Transverse colon (tissue), 4 donors: ENCODE measurements around the gene ATP2B1. TPM values are rescaled to one million over a fixed set of nuclear protein-coding genes. Genes with fewer than 3 reads are reported as not detected.

Source experiments
- DNase-seq: peaks from one replicate; pipeline ENCODE4 v3.0.0-alpha.2; 2019
- H3K27ac ChIP-seq, 4 donors: fragments of 200-600 bp; sonication (generic); 2 replicates each; pipeline ENCODE4 v1.5.1; 2016 to 2018; ENCODE audit warnings: inconsistent platforms in 4 of 4
- H3K27me3 ChIP-seq: fragments of 200-600 bp; sonication (generic); 2 replicates; pipeline ENCODE4 v1.5.1; 2017; ENCODE audit warnings: inconsistent platforms
- H3K36me3 ChIP-seq, 4 donors: fragments of 200-600 bp; sonication (generic); 2 replicates each; pipeline ENCODE4 v1.5.1; 2017 to 2019; ENCODE audit warnings: inconsistent platforms in 4 of 4
- H3K4me1 ChIP-seq, 4 donors: fragments of 200-600 bp; sonication (generic); 2 replicates each; pipeline ENCODE4 v1.5.1; 2017 to 2020; ENCODE audit warnings: inconsistent platforms in 4 of 4
- H3K4me3 ChIP-seq, 4 donors: fragments of 200-600 bp; sonication (generic); 1 replicate in 1 of 4; 2 replicates in 3 of 4; pipeline versions ENCODE4 v1.5.1 to v1.6.1; 2017 to 2019; ENCODE audit warnings: inconsistent platforms in 4 of 4
- H3K9me3 ChIP-seq, 2 donors: fragments of 200-600 bp; sonication (generic); 2 replicates each; pipeline ENCODE4 v1.5.1; 2017 to 2019; ENCODE audit warnings: inconsistent platforms in 2 of 2
- CTCF ChIP-seq, 5 experiments: fragments of 200-600 bp in 3 of 5; fragments of 450-650 bp in 2 of 5; sonication (generic) in 3 of 5; IDR thresholded peaks; 1 replicate in 2 of 5; 2 replicates in 3 of 5; pipeline ENCODE4 v1.5.1; 2016 to 2017; ENCODE audit warnings: antibody characterized with exemption in 5 of 5, inconsistent platforms in 3 of 5, mild to moderate bottlenecking in 2 of 5, moderate library complexity in 1 of 5
- EP300 ChIP-seq: sonication (generic); formaldehyde crosslinking; IDR thresholded peaks from one replicate; pipeline ENCODE4 v1.6.1; 2017; ENCODE audit warnings: antibody characterized with exemption, low read depth
- POLR2A ChIP-seq: fragments of 450-650 bp; IDR thresholded peaks from one replicate; pipeline ENCODE4 v1.6.1; 2016; ENCODE audit warnings: antibody characterized with exemption, mild to moderate bottlenecking, moderate library complexity
- POLR2AphosphoS5 ChIP-seq, 3 donors: sonication (generic); formaldehyde crosslinking; IDR thresholded peaks; one replicate each; pipeline ENCODE4 v1.6.1; 2016; ENCODE audit warnings: antibody characterized with exemption in 3 of 3
- WGBS, 2 donors: methylation state at CpG; one replicate each; pipeline ENCODE4 v1.1.5; 2018; ENCODE audit warnings: low coverage in 1 of 2; 5-methylcytosine and 5-hydroxymethylcytosine counted together
- in situ Hi-C, 4 donors: fragments of 200-750 bp; cut with MboI; loops; one replicate each; pipeline versions ENCODE4 v1.15.0 to v1.15.1; 2017; ENCODE audit warnings: low sequenced_read_pairs in 3 of 4, low pct_ligation_motif_present in 1 of 4, low pct_unique_long_range_greater_than_20kb in 1 of 4
- intact Hi-C: fragments of 100-400 bp; cut with DNase I; formaldehyde crosslinking; loops from one replicate; pipeline ENCODE4 v1.15.1; 2023; ENCODE audit warnings: low total_unique reads
- total RNA-seq, 4 donors: library from RNA; depleted of rRNA; stranded (reverse); fragments of >200 nt; gene quantifications; one replicate each; pipeline ENCODE4 v1.1.0, GENCODE V29; 2016

ATP2B1 gene
- total RNA-seq, 4 donors from 2014 or later, result 52.7 to 235 (median 104) TPM

- WGBS, 2 donors, result 73 to 86% methylated on average over 1 of the region's 1 CpG
- no peak overlapping the region for H3K4me3 ChIP-seq
Measured at GRCh38 chr12:89690925-89691324, 17.7 kb downstream of the ATP2B1 start.

GRCh38 chr12:89689306-89689705 lies 19.3 kb downstream of the ATP2B1 start:
- 95 to 96% methylated on average over 3 of the region's 3 CpGs for WGBS, 2 donors
- H3K9me3 ChIP-seq, result no peaks in the 10 kb centered on the region
- TF ChIP-seq CTCF (IDR thresholded peaks at IDR 0.05) (no peak), POLR2AphosphoS5 (IDR thresholded peaks at IDR 0.05) (no peak), POLR2A (no peak), EP300 (no peak)
- intact Hi-C loops, result no loop called here
- H3K27me3 ChIP-seq, result no peaks in the 10 kb centered on the region
- no peak overlapping the region for H3K4me3 ChIP-seq
- no peak for DNase-seq
- H3K27ac ChIP-seq, result no peak overlapping the region
- H3K4me1 ChIP-seq, result peaks cover 3 to 44% (median 18%) of the 10 kb centered on the region in 4 donors
- in situ Hi-C loops, result no loop called here
- H3K36me3 ChIP-seq, result no peaks in the 10 kb centered on the region

More at GRCh38 chr12:89690925-89691324, 17.7 kb downstream of the ATP2B1 start:
- in situ Hi-C loops (no loop called here), intact Hi-C loops (no loop called here)
- Histone ChIP-seq H3K36me3 (no peaks in the 10 kb centered on the region), H3K27me3 (no peaks in the 10 kb centered on the region), H3K27ac (no peak overlapping the region), H3K9me3 (no peaks in the 10 kb centered on the region), H3K4me1 (peaks cover 14 to 59% (median 22%) of the 10 kb centered on the region in 4 donors)
- no peak for DNase-seq
- TF ChIP-seq CTCF (IDR thresholded peaks at IDR 0.05) (no peak), POLR2A (no peak), EP300 (no peak)

GRCh38 chr12:89686311-89686710 lies 22.3 kb downstream of the ATP2B1 start:
- H3K4me3 ChIP-seq, result no peak overlapping the region
- in situ Hi-C loops, result no loop called here
- H3K27me3 ChIP-seq, result no peaks in the 10 kb centered on the region
- peaks cover 8 to 15% of the 10 kb centered on the region in 2 donors for H3K9me3 ChIP-seq
- intact Hi-C loops, result no loop called here
- DNase-seq, result no peak
- TF ChIP-seq CTCF (IDR thresholded peaks at IDR 0.05), result no peak
- TF ChIP-seq POLR2A, result no peak
- TF ChIP-seq EP300, result no peak
- no peak for TF ChIP-seq POLR2AphosphoS5 (IDR thresholded peaks at IDR 0.05)
- H3K36me3 ChIP-seq, result no peaks in the 10 kb centered on the region
- H3K27ac ChIP-seq, result no peak overlapping the region
- WGBS, 2 donors, result 95 to 97% methylated on average over 2 of the region's 2 CpGs
- peaks cover 0 to 32% (median 13%) of the 10 kb centered on the region in 4 donors for H3K4me1 ChIP-seq

DNA sequence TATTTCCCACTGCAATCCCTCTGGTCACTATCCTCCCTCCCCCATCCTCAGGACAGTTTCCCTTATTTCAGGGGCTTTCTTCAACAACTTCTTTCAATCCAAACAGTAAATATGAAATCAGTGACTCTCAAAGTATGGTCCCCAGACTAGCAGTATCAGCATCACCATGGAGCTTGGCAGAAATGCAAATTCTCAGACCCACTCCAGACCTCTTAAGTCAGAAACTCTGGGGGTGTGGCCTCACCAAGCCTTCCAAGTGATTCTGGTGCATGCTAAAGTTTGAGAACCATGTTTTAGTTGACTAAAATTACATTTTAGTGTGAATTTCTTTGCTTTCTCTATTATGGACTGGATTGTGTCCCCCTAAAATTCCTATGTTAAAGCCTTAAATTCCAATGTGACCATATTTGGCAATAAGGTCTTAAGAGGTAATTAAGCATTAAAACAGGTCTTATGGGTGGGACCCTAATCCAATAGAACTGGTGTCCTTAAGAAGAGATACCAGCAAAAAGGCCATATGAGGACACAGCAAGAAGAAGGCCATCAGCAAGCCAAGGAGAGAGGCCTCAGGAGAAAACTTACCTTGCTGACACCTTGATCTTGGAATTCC lies 23.2 kb downstream of the ATP2B1 start:
- Histone ChIP-seq H3K27me3 (no peaks in the 10 kb centered on the region), H3K9me3 (peaks cover 15 to 20% of the 10 kb centered on the region in 2 donors), H3K4me3 (no peak overlapping the region), H3K27ac (no peak overlapping the region), H3K4me1 (peaks cover 0 to 24% (median 12%) of the 10 kb centered on the region in 4 donors), H3K36me3 (no peaks in the 10 kb centered on the region)
- in situ Hi-C loops, result no loop called here
- TF ChIP-seq POLR2AphosphoS5 (IDR thresholded peaks at IDR 0.05) (no peak), EP300 (no peak), CTCF (IDR thresholded peaks at IDR 0.05) (no peak), POLR2A (no peak)
- no peak for DNase-seq
- intact Hi-C loops, result no loop called here
